ENCODE data around the gene CCL16. TPM values are rescaled to one million over a fixed set of nuclear protein-coding genes. Genes with fewer than 3 reads are reported as not detected.

CCL16 gene
- total and polyA plus RNA-seq, 2 donors from 2014 or later, result 0.79 TPM; not detected in 1

- H3K4me1 ChIP-seq (ENCODE audit: control insufficient read depth in 2 of 3, insufficient read depth in 2 of 3, low read depth in 1 of 3, low read length in 3 of 3), result peaks cover 0 to 2% (median 0%) of the 10 kb centered on the region in 3 donors
- FAIRE-seq (no peak), DNase-seq (peak; percentile 81 to 95 (median 92))
- no peaks in the 10 kb centered on the region for H3K9me3 ChIP-seq (ENCODE audit: control insufficient read depth in 2 of 3, insufficient read depth in 1 of 3, low read length in 3 of 3)
- no peak within 1 kb of the TSS for H3K27ac ChIP-seq (ENCODE audit: low read depth in 2 of 2, low read length in 2 of 2)
- intact Hi-C loops (cut with DNase I), result no loop called here
- peak within 1 kb of the TSS; percentile 53 to 65 (median 60) for H3K4me3 ChIP-seq (ENCODE audit: low read length in 3 of 3)
- H3K9ac ChIP-seq (ENCODE audit: low read length in 3 of 3), result peak within 1 kb of the TSS in 1 of 3 donors; percentile 24
- no peaks in the 10 kb centered on the region for H3K27me3 ChIP-seq (ENCODE audit: control insufficient read depth, insufficient read depth, low read length)
- TF ChIP-seq, protein P1, sequence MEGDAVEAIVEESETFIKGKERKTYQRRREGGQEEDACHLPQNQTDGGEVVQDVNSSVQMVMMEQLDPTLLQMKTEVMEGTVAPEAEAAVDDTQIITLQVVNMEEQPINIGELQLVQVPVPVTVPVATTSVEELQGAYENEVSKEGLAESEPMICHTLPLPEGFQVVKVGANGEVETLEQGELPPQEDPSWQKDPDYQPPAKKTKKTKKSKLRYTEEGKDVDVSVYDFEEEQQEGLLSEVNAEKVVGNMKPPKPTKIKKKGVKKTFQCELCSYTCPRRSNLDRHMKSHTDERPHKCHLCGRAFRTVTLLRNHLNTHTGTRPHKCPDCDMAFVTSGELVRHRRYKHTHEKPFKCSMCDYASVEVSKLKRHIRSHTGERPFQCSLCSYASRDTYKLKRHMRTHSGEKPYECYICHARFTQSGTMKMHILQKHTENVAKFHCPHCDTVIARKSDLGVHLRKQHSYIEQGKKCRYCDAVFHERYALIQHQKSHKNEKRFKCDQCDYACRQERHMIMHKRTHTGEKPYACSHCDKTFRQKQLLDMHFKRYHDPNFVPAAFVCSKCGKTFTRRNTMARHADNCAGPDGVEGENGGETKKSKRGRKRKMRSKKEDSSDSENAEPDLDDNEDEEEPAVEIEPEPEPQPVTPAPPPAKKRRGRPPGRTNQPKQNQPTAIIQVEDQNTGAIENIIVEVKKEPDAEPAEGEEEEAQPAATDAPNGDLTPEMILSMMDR (IDR thresholded peaks at IDR 0.05; ENCODE audit: borderline replicate concordance, extremely low read depth, insufficient read depth), result no peak
- H3K36me3 ChIP-seq (ENCODE audit: control insufficient read depth in 2 of 3, insufficient read depth in 3 of 3, low read length in 3 of 3), result no peaks in the 10 kb centered on the region
Measured at GRCh38 chr17:35930211-35931065, 50.9 kb downstream of the CCL16 start, which contains the start of gene RDM1. Gene RDM1, minus strand, starts transcription at chr17:35930773. Its CDS starts 46 bp downstream, at chr17:35930727.

GRCh38 chr17:35927714-35928113 lies 53.6 kb downstream of the CCL16 start:
- H3K27me3 ChIP-seq (ENCODE audit: control insufficient read depth, insufficient read depth, low read length), result no peaks in the 10 kb centered on the region
- intact Hi-C loops (cut with DNase I), result no loop called here
- TF ChIP-seq, protein P1 (IDR thresholded peaks at IDR 0.05; ENCODE audit: borderline replicate concordance, extremely low read depth, insufficient read depth), result no peak

More at GRCh38 chr17:35927714-35928113, 53.6 kb downstream of the CCL16 start:
- H3K4me3 ChIP-seq (ENCODE audit: low read length in 3 of 3), result no peak overlapping the region
- no peaks in the 10 kb centered on the region for H3K9me3 ChIP-seq (ENCODE audit: control insufficient read depth in 2 of 3, insufficient read depth in 1 of 3, low read length in 3 of 3)
- FAIRE-seq (no peak), DNase-seq (no peak)
- H3K27ac ChIP-seq (ENCODE audit: low read depth in 2 of 2, low read length in 2 of 2), result no peak overlapping the region
- H3K4me1 ChIP-seq (ENCODE audit: control insufficient read depth in 2 of 3, insufficient read depth in 2 of 3, low read depth in 1 of 3, low read length in 3 of 3), result peaks cover 0 to 2% (median 0%) of the 10 kb centered on the region in 3 donors
- no peak overlapping the region for H3K9ac ChIP-seq (ENCODE audit: low read length in 3 of 3)
- no peaks in the 10 kb centered on the region for H3K36me3 ChIP-seq (ENCODE audit: control insufficient read depth in 2 of 3, insufficient read depth in 3 of 3, low read length in 3 of 3)

Other genes with a start within 250 kb of the CCL16 start
- gene RASL10B, start 249.9 kb downstream of the CCL16 start, total RNA-seq, result 2.4 TPM
- 1.5 TPM for gene RASL10B, start 249.9 kb downstream of the CCL16 start, polyA plus RNA-seq (ENCODE audit: insufficient read depth, low read depth, low replicate concordance)
- gene GAS2L2, start 228.3 kb downstream of the CCL16 start, total RNA-seq, result not detected
- not detected for gene GAS2L2, start 228.3 kb downstream of the CCL16 start, polyA plus RNA-seq (ENCODE audit: insufficient read depth, low read depth, low replicate concordance)
- gene C17orf50, start 220.6 kb downstream of the CCL16 start, total RNA-seq, result not detected
- gene C17orf50, start 220.6 kb downstream of the CCL16 start, polyA plus RNA-seq (ENCODE audit: insufficient read depth, low read depth, low replicate concordance), result 0.41 TPM
- gene MMP28, start 185.9 kb downstream of the CCL16 start, total RNA-seq, result 4.5 TPM
- gene MMP28, start 185.9 kb downstream of the CCL16 start, polyA plus RNA-seq (ENCODE audit: insufficient read depth, low read depth, low replicate concordance), result 10.3 TPM
- 149 TPM for gene TAF15, start 172.0 kb downstream of the CCL16 start, total RNA-seq
- gene TAF15, start 172.0 kb downstream of the CCL16 start, polyA plus RNA-seq (ENCODE audit: insufficient read depth, low read depth, low replicate concordance), result 66.3 TPM
- 0.16 TPM for gene HEATR9, start 112.6 kb downstream of the CCL16 start, total RNA-seq
- not detected for gene HEATR9, start 112.6 kb downstream of the CCL16 start, polyA plus RNA-seq (ENCODE audit: insufficient read depth, low read depth, low replicate concordance)
- gene CCL5, start 101.1 kb downstream of the CCL16 start, total RNA-seq, result 10.3 TPM
- 4.2 TPM for gene CCL5, start 101.1 kb downstream of the CCL16 start, polyA plus RNA-seq (ENCODE audit: insufficient read depth, low read depth, low replicate concordance)
- gene RDM1, start 50.7 kb downstream of the CCL16 start, total RNA-seq, result not detected
- 0.56 TPM for gene RDM1, start 50.7 kb downstream of the CCL16 start, polyA plus RNA-seq (ENCODE audit: insufficient read depth, low read depth, low replicate concordance)
- not detected for gene LYZL6, start 37.8 kb downstream of the CCL16 start, total RNA-seq
- gene LYZL6, start 37.8 kb downstream of the CCL16 start, polyA plus RNA-seq (ENCODE audit: insufficient read depth, low read depth, low replicate concordance), result not detected
- gene CCL14, start 5.2 kb upstream of the CCL16 start, total RNA-seq, result 134 TPM
- gene CCL14, start 5.2 kb upstream of the CCL16 start, polyA plus RNA-seq (ENCODE audit: insufficient read depth, low read depth, low replicate concordance), result 14.2 TPM
- gene CCL15, start 20.1 kb upstream of the CCL16 start, total RNA-seq, result 0.82 TPM
- gene CCL15, start 20.1 kb upstream of the CCL16 start, polyA plus RNA-seq (ENCODE audit: insufficient read depth, low read depth, low replicate concordance), result 22.2 TPM
- 18.1 TPM for gene CCL23, start 36.5 kb upstream of the CCL16 start, total RNA-seq
- gene CCL23, start 36.5 kb upstream of the CCL16 start, polyA plus RNA-seq (ENCODE audit: insufficient read depth, low read depth, low replicate concordance), result 4.8 TPM
- 4.5 TPM for gene CCL18, start 82.8 kb upstream of the CCL16 start, total RNA-seq
- not detected for gene CCL18, start 82.8 kb upstream of the CCL16 start, polyA plus RNA-seq (ENCODE audit: insufficient read depth, low read depth, low replicate concordance)
- gene CCL3, start 108.6 kb upstream of the CCL16 start, total RNA-seq, result 4.2 TPM
- gene CCL3, start 108.6 kb upstream of the CCL16 start, polyA plus RNA-seq (ENCODE audit: insufficient read depth, low read depth, low replicate concordance), result 6.6 TPM
- 5.1 TPM for gene CCL4, start 122.3 kb upstream of the CCL16 start, total RNA-seq
- gene CCL4, start 122.3 kb upstream of the CCL16 start, polyA plus RNA-seq (ENCODE audit: insufficient read depth, low read depth, low replicate concordance), result 3.9 TPM
- gene TBC1D3B, start 195.1 kb upstream of the CCL16 start, total RNA-seq, result 7.7 TPM
- 1.3 TPM for gene TBC1D3B, start 195.1 kb upstream of the CCL16 start, polyA plus RNA-seq (ENCODE audit: insufficient read depth, low read depth, low replicate concordance)
- gene CCL3L1, start 215.3 kb upstream of the CCL16 start, total RNA-seq, result 0.38 TPM
- gene CCL3L1, start 215.3 kb upstream of the CCL16 start, polyA plus RNA-seq (ENCODE audit: insufficient read depth, low read depth, low replicate concordance), result 1.2 TPM
- gene CCL4L2, start 229.6 kb upstream of the CCL16 start, total RNA-seq, result 1.6 TPM
- 3.4 TPM for gene CCL4L2, start 229.6 kb upstream of the CCL16 start, polyA plus RNA-seq (ENCODE audit: insufficient read depth, low read depth, low replicate concordance)